ENCODE measurements around the gene FAM111A.

The FAM111A gene

DNA sequence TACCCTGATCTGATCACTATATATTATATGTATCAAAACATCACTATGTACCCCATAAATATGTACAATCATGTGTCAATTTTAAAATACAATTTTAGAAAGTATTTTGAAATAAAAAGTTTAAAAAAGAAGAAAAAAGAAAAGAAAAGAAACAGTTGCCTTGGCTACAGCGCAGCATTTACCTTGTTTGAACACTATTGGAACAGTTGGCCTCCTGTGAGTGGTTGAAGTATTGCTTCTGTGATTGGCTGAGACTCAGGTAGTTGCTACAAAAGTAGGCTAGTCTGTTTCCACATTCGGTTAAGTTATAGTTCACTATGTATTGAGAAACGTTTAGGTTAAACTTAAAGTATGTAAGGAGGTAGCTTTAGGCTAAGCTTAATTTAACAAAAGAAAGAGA, 21.4 kb downstream of the FAM111A start:
- Histone ChIP-seq H3K9me3 (ENCODE audit: control insufficient read depth in 2 of 2, low read length in 2 of 2) (no peaks in the 10 kb centered on the region), H3K4me3 (ENCODE audit: low read length in 2 of 2) (no peak overlapping the region), H3K36me3 (ENCODE audit: control insufficient read depth in 2 of 2, insufficient read depth in 2 of 2, low read length in 2 of 2) (no peaks in the 10 kb centered on the region), H3K9ac (ENCODE audit: low read depth in 1 of 2, low read length in 2 of 2) (no peak overlapping the region), H3K27me3 (ENCODE audit: control insufficient read depth in 2 of 2, insufficient read depth in 2 of 2, low read length in 2 of 2) (no peaks in the 10 kb centered on the region), H3K27ac (ENCODE audit: low read depth in 2 of 2, low read length in 2 of 2) (no peak overlapping the region), H3K4me1 (ENCODE audit: control insufficient read depth in 2 of 2, insufficient read depth in 2 of 2, low read length in 2 of 2) (no peaks in the 10 kb centered on the region)

DNA sequence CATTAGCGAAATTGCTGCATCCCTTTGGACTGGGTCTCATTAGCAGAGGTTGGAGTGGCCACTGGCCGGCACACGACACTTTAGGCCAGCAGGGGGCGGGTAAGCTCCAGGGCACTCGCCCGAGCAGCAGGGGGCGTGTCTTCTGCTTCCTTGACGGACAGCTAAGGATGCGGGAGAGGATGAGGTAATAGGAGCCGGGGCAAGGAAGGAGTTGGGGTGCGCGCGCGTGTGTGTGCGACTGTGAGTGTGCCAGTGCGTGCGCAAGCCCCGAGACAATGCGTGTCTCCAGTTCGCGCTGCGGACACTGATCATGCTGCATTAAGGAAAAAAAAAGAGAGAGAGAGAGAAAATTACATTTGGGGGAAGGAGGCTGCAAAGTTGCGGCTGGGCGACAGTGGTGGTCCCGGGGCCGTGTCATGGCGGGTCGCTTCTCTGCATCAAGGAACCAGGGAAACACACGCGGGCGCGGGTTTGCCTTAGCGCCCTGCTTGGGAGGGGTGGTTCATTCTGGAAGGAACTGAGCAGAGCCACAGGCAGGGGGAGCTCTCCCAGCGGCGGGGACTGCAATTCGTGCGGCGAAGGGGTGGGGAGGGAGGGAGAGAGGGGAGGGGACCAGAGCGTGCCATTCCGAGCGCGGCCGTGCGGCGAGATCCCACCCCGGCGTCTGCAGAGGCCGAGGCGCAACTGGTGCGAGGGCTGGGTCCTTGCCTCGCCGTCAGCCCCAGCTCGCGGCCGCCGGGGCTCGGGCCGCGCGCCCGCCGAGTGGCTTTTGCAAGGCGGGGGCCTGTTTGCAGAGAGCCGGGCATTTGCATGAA, 29.1 kb downstream of the FAM111A start, which contains the start of gene DTX4:
DTX4 (plus strand) TSS at position 625 of the 815 bp plus-strand sequence. CDS start 464 bp downstream, outside the sequence.
- Histone ChIP-seq H3K4me3 (ENCODE audit: low read length in 2 of 2) (peak within 1 kb of the TSS; percentile 78 to 81), H3K4me1 (ENCODE audit: control insufficient read depth in 2 of 2, insufficient read depth in 2 of 2, low read length in 2 of 2) (peaks cover 29 to 34% of the 10 kb centered on the region in 2 donors), H3K9ac (ENCODE audit: low read depth in 1 of 2, low read length in 2 of 2) (peak within 1 kb of the TSS; percentile 77 to 83), H3K27ac (ENCODE audit: low read depth in 2 of 2, low read length in 2 of 2) (peak within 1 kb of the TSS; percentile 94 to 96), H3K27me3 (ENCODE audit: control insufficient read depth in 2 of 2, insufficient read depth in 2 of 2, low read length in 2 of 2) (no peaks in the 10 kb centered on the region), H3K36me3 (ENCODE audit: control insufficient read depth in 2 of 2, insufficient read depth in 2 of 2, low read length in 2 of 2) (peaks cover 3 to 6% of the 10 kb centered on the region in 2 donors), H3K9me3 (ENCODE audit: control insufficient read depth in 2 of 2, low read length in 2 of 2) (no peaks in the 10 kb centered on the region)

DNA sequence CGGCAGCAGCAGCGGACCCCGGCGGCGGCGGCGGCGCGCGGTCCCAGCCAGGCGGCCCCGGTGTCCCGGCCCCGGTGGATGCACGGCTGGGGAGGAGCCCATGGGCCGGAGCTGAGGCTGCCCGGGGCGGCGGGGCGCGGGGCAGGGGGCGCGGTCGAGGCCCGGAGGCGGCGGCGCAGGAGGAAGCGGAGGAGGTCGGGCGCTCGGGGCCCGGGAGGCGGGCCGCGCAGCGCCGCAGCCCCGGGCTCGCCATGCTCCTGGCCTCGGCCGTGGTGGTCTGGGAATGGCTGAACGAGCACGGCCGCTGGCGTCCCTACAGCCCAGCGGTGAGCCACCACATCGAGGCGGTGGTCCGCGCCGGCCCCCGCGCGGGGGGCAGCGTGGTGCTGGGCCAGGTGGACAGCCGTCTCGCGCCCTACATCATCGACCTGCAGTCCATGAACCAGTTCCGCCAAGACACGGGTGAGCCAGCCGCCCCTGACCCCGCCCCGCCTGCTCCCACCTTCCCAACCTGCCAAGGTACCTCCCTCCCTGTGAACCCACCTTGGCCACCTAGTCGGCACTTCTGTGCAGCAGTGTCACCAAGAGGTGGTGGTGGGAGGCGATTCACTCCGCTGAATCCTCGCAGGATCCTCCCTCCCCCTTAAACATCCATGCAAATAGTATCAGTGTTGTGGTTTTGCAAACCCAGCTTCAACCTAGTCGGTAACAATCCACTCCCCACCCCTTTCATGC, 29.9 kb downstream of the FAM111A start:
- Histone ChIP-seq H3K4me1 (ENCODE audit: control insufficient read depth in 2 of 2, insufficient read depth in 2 of 2, low read length in 2 of 2) (peaks cover 31 to 34% of the 10 kb centered on the region in 2 donors), H3K9me3 (ENCODE audit: control insufficient read depth in 2 of 2, low read length in 2 of 2) (no peaks in the 10 kb centered on the region), H3K27ac (ENCODE audit: low read depth in 2 of 2, low read length in 2 of 2) (peak overlapping the region; percentile 94 to 96), H3K4me3 (ENCODE audit: low read length in 2 of 2) (peak overlapping the region; percentile 78 to 81), H3K27me3 (ENCODE audit: control insufficient read depth in 2 of 2, insufficient read depth in 2 of 2, low read length in 2 of 2) (no peaks in the 10 kb centered on the region), H3K36me3 (ENCODE audit: control insufficient read depth in 2 of 2, insufficient read depth in 2 of 2, low read length in 2 of 2) (peaks cover 6% of the 10 kb centered on the region in 2 donors), H3K9ac (ENCODE audit: low read depth in 1 of 2, low read length in 2 of 2) (peak overlapping the region; percentile 77 to 83)

DNA sequence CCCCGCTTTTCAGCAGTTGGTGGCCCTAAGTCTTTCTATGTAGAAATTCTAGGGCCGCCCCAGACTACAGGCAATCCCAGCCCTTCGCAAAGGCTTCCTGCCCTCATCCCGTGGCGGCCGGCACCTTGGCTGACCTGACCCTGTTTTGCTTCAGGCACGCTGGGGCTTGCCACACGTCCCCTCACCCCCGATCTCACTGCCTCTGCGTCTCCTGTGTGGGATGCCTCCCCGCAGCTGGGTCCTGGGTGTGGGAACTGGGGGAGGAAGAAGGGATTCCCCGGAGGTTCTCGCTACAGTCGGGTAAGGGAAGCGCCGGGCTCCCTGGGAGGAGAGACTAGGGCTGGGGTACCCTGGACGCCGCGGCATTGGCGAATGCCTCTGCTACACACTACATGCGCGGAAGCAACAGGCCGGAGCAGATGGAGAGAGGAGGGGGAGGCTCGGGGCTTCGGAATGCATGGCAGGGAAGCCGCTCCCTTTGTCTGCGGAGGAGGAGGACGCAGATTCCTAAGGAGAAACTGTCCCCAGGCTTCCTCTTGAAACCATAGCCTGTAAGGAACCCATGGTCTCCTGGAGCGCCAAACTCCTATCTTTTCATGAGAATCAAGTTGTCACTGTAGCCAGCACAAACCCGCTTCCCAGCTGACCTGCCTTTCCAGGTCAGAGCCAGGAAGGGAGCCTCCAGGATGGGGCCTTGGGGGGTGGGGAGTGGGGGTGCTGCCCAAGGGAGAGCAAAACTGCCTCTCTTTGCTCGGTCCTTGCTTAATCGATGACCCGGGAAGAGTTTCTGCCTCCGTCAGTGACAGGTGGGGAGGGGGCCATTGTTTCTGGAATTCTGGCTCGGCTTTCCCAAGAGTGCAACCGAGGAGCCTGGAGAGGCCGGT, 30.7 kb downstream of the FAM111A start:
- Histone ChIP-seq H3K4me1 (ENCODE audit: control insufficient read depth in 2 of 2, insufficient read depth in 2 of 2, low read length in 2 of 2) (peaks cover 31 to 35% of the 10 kb centered on the region in 2 donors), H3K27me3 (ENCODE audit: control insufficient read depth in 2 of 2, insufficient read depth in 2 of 2, low read length in 2 of 2) (no peaks in the 10 kb centered on the region), H3K4me3 (ENCODE audit: low read length in 2 of 2) (peak overlapping the region; percentile 78 to 81), H3K9me3 (ENCODE audit: control insufficient read depth in 2 of 2, low read length in 2 of 2) (no peaks in the 10 kb centered on the region), H3K9ac (ENCODE audit: low read depth in 1 of 2, low read length in 2 of 2) (peak overlapping the region; percentile 77 to 83), H3K36me3 (ENCODE audit: control insufficient read depth in 2 of 2, insufficient read depth in 2 of 2, low read length in 2 of 2) (peaks cover 10 to 12% of the 10 kb centered on the region in 2 donors), H3K27ac (ENCODE audit: low read depth in 2 of 2, low read length in 2 of 2) (peak overlapping the region; percentile 94 to 96)

DNA sequence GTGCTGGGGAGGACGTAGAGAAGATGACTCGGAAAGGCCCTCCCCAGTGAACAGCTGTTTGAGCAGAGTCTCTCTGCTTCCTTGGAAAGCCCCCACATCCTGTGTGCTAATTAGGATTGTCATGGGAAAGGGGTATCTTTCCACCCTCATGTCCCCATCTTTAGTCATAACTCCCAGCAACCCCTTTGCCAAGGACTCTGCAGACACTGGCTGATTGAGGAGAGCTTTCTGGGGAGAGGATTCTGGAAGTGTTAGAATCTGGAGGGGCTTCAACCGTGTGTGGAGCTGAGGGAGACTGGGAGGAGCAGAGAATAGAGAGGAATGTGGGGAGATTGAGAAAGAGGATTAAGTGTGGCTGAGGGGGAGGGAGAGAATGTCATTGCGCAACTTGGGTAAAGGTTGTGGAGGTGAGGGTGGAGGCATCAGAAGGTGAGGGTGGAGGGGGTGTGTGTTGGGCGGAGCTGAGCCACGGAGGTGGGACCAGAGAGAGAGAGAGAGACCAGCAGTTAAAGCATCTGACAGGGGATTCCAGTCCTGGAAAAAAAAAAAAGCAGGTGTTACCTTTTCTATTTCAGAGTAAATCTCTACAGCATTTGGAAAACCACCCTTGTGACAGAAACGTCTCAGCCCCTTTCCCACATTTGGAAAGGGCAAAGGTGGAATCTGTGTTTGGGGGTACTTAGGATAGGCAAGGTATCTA, 31.5 kb downstream of the FAM111A start:
- Histone ChIP-seq H3K9ac (ENCODE audit: low read depth in 1 of 2, low read length in 2 of 2) (peak overlapping the region; percentile 77 to 83), H3K9me3 (ENCODE audit: control insufficient read depth in 2 of 2, low read length in 2 of 2) (no peaks in the 10 kb centered on the region), H3K36me3 (ENCODE audit: control insufficient read depth in 2 of 2, insufficient read depth in 2 of 2, low read length in 2 of 2) (peaks cover 10 to 15% of the 10 kb centered on the region in 2 donors), H3K27me3 (ENCODE audit: control insufficient read depth in 2 of 2, insufficient read depth in 2 of 2, low read length in 2 of 2) (no peaks in the 10 kb centered on the region), H3K27ac (ENCODE audit: low read depth in 2 of 2, low read length in 2 of 2) (peak overlapping the region; percentile 94 to 96), H3K4me1 (ENCODE audit: control insufficient read depth in 2 of 2, insufficient read depth in 2 of 2, low read length in 2 of 2) (peaks cover 33 to 38% of the 10 kb centered on the region in 2 donors), H3K4me3 (ENCODE audit: low read length in 2 of 2) (peak overlapping the region; percentile 78 to 81)

DNA sequence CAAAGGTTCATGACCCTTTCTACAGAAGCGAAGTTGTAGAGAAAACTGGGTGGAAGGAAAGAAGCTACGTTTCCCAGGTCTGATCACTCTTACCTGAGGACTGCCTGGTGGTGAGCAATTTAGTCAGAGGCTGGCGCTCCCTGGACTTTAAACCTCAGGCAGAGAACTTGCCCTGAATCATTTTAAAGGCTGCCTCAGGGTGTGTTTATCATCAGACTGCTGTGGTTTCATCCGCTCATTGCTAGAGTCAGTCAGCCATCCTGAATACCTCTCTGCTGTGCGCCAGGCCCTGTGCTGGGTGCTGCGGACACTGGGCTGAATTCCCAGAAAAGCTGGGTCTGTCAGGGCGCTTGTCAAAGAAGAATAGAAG, 32.0 kb downstream of the FAM111A start:
- peaks cover 10 to 17% of the 10 kb centered on the region in 2 donors for H3K36me3 ChIP-seq (ENCODE audit: control insufficient read depth in 2 of 2, insufficient read depth in 2 of 2, low read length in 2 of 2)
- no peaks in the 10 kb centered on the region for H3K27me3 ChIP-seq (ENCODE audit: control insufficient read depth in 2 of 2, insufficient read depth in 2 of 2, low read length in 2 of 2)
- H3K9ac ChIP-seq (ENCODE audit: low read depth in 1 of 2, low read length in 2 of 2): peak overlapping the region; percentile 35 to 77
- peaks cover 0 to 1% of the 10 kb centered on the region in 2 donors for H3K9me3 ChIP-seq (ENCODE audit: control insufficient read depth in 2 of 2, low read length in 2 of 2)
- peaks cover 33 to 38% of the 10 kb centered on the region in 2 donors for H3K4me1 ChIP-seq (ENCODE audit: control insufficient read depth in 2 of 2, insufficient read depth in 2 of 2, low read length in 2 of 2)
- H3K27ac ChIP-seq (ENCODE audit: low read depth in 2 of 2, low read length in 2 of 2): peak overlapping the region; percentile 94 to 96
- peak overlapping the region; percentile 52 to 78 for H3K4me3 ChIP-seq (ENCODE audit: low read length in 2 of 2)

DNA sequence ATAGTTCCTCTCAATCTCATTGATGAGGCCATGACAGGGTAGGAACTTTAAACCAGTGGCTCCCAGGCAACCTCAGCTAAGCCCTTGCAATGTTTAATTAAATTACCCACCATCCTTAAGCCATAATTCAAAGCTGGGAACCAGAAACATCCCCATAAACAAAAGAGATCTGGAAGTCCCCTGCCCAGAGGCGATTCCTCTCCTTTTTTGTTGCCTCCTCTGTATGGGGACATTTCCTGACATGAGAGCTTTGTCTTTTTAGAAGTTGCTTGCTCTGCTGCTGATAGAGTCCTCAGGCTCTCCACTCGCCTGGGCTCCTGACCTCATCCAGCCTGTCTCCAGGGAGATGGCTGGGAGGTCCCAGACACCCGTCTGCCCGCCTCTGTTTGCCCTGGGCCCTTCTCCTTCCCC, 32.4 kb downstream of the FAM111A start:
- H3K36me3 ChIP-seq (ENCODE audit: control insufficient read depth in 2 of 2, insufficient read depth in 2 of 2, low read length in 2 of 2): peaks cover 10 to 17% of the 10 kb centered on the region in 2 donors
- H3K9ac ChIP-seq (ENCODE audit: low read depth in 1 of 2, low read length in 2 of 2): peak overlapping the region; percentile 35 to 77
- H3K27me3 ChIP-seq (ENCODE audit: control insufficient read depth in 2 of 2, insufficient read depth in 2 of 2, low read length in 2 of 2): no peaks in the 10 kb centered on the region
- H3K4me3 ChIP-seq (ENCODE audit: low read length in 2 of 2): peak overlapping the region; percentile 52 to 78
- H3K27ac ChIP-seq (ENCODE audit: low read depth in 2 of 2, low read length in 2 of 2): peak overlapping the region; percentile 94 to 96
- H3K9me3 ChIP-seq (ENCODE audit: control insufficient read depth in 2 of 2, low read length in 2 of 2): peaks cover 0 to 1% of the 10 kb centered on the region in 2 donors
- H3K4me1 ChIP-seq (ENCODE audit: control insufficient read depth in 2 of 2, insufficient read depth in 2 of 2, low read length in 2 of 2): peaks cover 33 to 38% of the 10 kb centered on the region in 2 donors

DNA sequence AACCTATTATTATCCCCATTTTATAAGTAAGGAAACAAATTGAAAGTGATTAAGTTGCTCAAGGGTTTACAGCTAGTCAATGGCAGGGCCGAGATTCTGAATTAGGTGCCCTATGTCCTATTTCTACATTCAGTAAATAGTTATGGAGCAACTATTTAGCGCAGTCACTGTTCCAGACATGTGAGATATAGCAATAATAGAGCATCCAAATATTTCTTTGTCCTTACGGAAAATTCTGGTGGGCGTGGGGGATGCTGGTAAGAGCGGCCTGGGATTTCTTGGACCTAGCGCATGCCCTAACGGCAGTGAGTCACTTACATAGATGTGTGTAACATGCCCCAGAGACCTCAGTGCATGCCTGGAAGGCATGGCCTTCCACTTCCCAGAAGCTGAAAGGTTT, 33.7 kb downstream of the FAM111A start:
- H3K27me3 ChIP-seq (ENCODE audit: control insufficient read depth in 2 of 2, insufficient read depth in 2 of 2, low read length in 2 of 2): no peaks in the 10 kb centered on the region
- peak overlapping the region; percentile 94 to 96 for H3K27ac ChIP-seq (ENCODE audit: low read depth in 2 of 2, low read length in 2 of 2)
- H3K4me3 ChIP-seq (ENCODE audit: low read length in 2 of 2): no peak overlapping the region
- peaks cover 10 to 18% of the 10 kb centered on the region in 2 donors for H3K36me3 ChIP-seq (ENCODE audit: control insufficient read depth in 2 of 2, insufficient read depth in 2 of 2, low read length in 2 of 2)
- peaks cover 33 to 38% of the 10 kb centered on the region in 2 donors for H3K4me1 ChIP-seq (ENCODE audit: control insufficient read depth in 2 of 2, insufficient read depth in 2 of 2, low read length in 2 of 2)
- no peak overlapping the region for H3K9ac ChIP-seq (ENCODE audit: low read depth in 1 of 2, low read length in 2 of 2)
- peaks cover 0 to 1% of the 10 kb centered on the region in 2 donors for H3K9me3 ChIP-seq (ENCODE audit: control insufficient read depth in 2 of 2, low read length in 2 of 2)

DNA sequence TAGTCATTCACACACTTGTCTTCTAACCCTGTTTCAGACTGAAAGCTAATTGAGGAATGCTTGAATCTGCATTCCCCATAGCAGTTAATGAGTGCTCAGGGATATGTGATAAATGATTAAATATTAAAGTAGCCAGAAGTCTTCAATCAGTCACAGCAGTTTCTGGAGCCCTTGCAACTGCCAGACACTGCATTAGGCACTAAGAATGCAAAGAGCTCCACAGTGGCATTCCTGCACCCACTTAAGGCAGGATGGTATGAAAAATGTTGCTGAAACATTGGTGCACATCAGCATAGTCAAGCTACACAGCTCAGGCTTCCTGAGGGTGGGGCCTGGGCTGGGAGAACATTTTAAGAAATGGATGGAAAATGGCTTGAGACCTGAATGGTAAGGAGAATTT, 35.7 kb downstream of the FAM111A start:
- H3K9me3 ChIP-seq (ENCODE audit: control insufficient read depth in 2 of 2, low read length in 2 of 2): peaks cover 0 to 1% of the 10 kb centered on the region in 2 donors
- H3K4me3 ChIP-seq (ENCODE audit: low read length in 2 of 2): no peak overlapping the region
- no peak overlapping the region for H3K27ac ChIP-seq (ENCODE audit: low read depth in 2 of 2, low read length in 2 of 2)
- peaks cover 40 to 43% of the 10 kb centered on the region in 2 donors for H3K4me1 ChIP-seq (ENCODE audit: control insufficient read depth in 2 of 2, insufficient read depth in 2 of 2, low read length in 2 of 2)
- peaks cover 21 to 38% of the 10 kb centered on the region in 2 donors for H3K36me3 ChIP-seq (ENCODE audit: control insufficient read depth in 2 of 2, insufficient read depth in 2 of 2, low read length in 2 of 2)
- H3K27me3 ChIP-seq (ENCODE audit: control insufficient read depth in 2 of 2, insufficient read depth in 2 of 2, low read length in 2 of 2): no peaks in the 10 kb centered on the region
- H3K9ac ChIP-seq (ENCODE audit: low read depth in 1 of 2, low read length in 2 of 2): no peak overlapping the region

Measured in mucosa of rectum (tissue), 2 donors.